Endothelial cell (in vitro differentiated cells): ENCODE results near the gene POLA1. TPM values are rescaled to one million over a fixed set of nuclear protein-coding genes. Genes with fewer than 3 reads are reported as not detected.

Source experiments
- DNase-seq: peaks from one replicate; pipeline ENCODE4 v3.0.0; 2021; ENCODE audit warnings: low spot score
- H3K27ac Mint-ChIP-seq: one replicate; pipeline ENCODE4 v1.8.0; 2021; ENCODE audit warnings: mixed read lengths, inconsistent platforms; ENCODE audit not compliant: unreplicated experiment
- H3K27me3 Mint-ChIP-seq: one replicate; pipeline ENCODE4 v1.8.0; 2021; ENCODE audit warnings: mild to moderate bottlenecking, moderate library complexity, mixed read lengths, inconsistent platforms; ENCODE audit not compliant: unreplicated experiment
- H3K36me3 Mint-ChIP-seq: one replicate; pipeline ENCODE4 v1.8.0; 2021; ENCODE audit warnings: mild to moderate bottlenecking, low read depth, mixed read lengths, inconsistent platforms; ENCODE audit not compliant: unreplicated experiment
- H3K4me1 Mint-ChIP-seq: one replicate; pipeline ENCODE4 v1.8.0; 2021; ENCODE audit warnings: mild to moderate bottlenecking, mixed read lengths, inconsistent platforms; ENCODE audit not compliant: unreplicated experiment
- H3K4me3 Mint-ChIP-seq: one replicate; pipeline ENCODE4 v1.8.0; 2021; ENCODE audit warnings: mild to moderate bottlenecking, mixed read lengths, inconsistent platforms; ENCODE audit not compliant: unreplicated experiment
- H3K9me3 Mint-ChIP-seq: one replicate; pipeline ENCODE4 v1.8.0; 2021; ENCODE audit warnings: mixed read lengths, inconsistent platforms; ENCODE audit not compliant: unreplicated experiment
- CTCF ChIP-seq: fragments of 200-600 bp; sonication (generic); IDR thresholded peaks from one replicate; pipeline ENCODE4 v1.5.0; 2021; ENCODE audit warnings: antibody characterized with exemption; ENCODE audit not compliant: unreplicated experiment
- total RNA-seq: library from RNA; stranded (reverse); fragmentation: NEBNext Ultra II Directional; extraction: Animal tissue kit (Norgen Biotek cat#: 25700); gene quantifications from one replicate; pipeline ENCODE4 v1.2.1, GENCODE V29; 2021; ENCODE audit not compliant: unreplicated experiment

The POLA1 gene
- total RNA-seq, 1 donor from 2014 or later: 12.9 TPM

- H3K27me3 Mint-ChIP-seq: no peaks in the 10 kb centered on the region
- H3K27ac Mint-ChIP-seq: no peak overlapping the region
- DNase-seq: no peak
- H3K4me3 Mint-ChIP-seq: no peak overlapping the region
- TF ChIP-seq CTCF: no peak
- peaks cover 4% of the 10 kb centered on the region for H3K36me3 Mint-ChIP-seq
- no peaks in the 10 kb centered on the region for H3K9me3 Mint-ChIP-seq
- H3K4me1 Mint-ChIP-seq: no peaks in the 10 kb centered on the region
Observed at GRCh38 chrX:24748196-24748595, 54.5 kb downstream of the POLA1 start.

- H3K27me3 Mint-ChIP-seq: no peaks in the 10 kb centered on the region
- DNase-seq: no peak
- H3K4me1 Mint-ChIP-seq: no peaks in the 10 kb centered on the region
- H3K27ac Mint-ChIP-seq: no peak overlapping the region
- no peak for TF ChIP-seq CTCF
- no peaks in the 10 kb centered on the region for H3K9me3 Mint-ChIP-seq
- H3K4me3 Mint-ChIP-seq: no peak overlapping the region
- peaks cover 11% of the 10 kb centered on the region for H3K36me3 Mint-ChIP-seq
Observed at GRCh38 chrX:24759786-24760185, 66.1 kb downstream of the POLA1 start.

GRCh38 chrX:24760363-24761000 lies 66.8 kb downstream of the POLA1 start:
- peaks cover 11% of the 10 kb centered on the region for H3K36me3 Mint-ChIP-seq
- no peak for DNase-seq
- H3K27me3 Mint-ChIP-seq: no peaks in the 10 kb centered on the region
- TF ChIP-seq CTCF: no peak
- H3K4me3 Mint-ChIP-seq: no peak overlapping the region
- H3K27ac Mint-ChIP-seq: no peak overlapping the region
- no peaks in the 10 kb centered on the region for H3K9me3 Mint-ChIP-seq
- no peaks in the 10 kb centered on the region for H3K4me1 Mint-ChIP-seq

- peaks cover 11% of the 10 kb centered on the region for H3K36me3 Mint-ChIP-seq
- H3K4me1 Mint-ChIP-seq: no peaks in the 10 kb centered on the region
- no peaks in the 10 kb centered on the region for H3K9me3 Mint-ChIP-seq
- no peak overlapping the region for H3K27ac Mint-ChIP-seq
- TF ChIP-seq CTCF: no peak
- DNase-seq: no peak
- no peak overlapping the region for H3K4me3 Mint-ChIP-seq
- no peaks in the 10 kb centered on the region for H3K27me3 Mint-ChIP-seq
Observed at GRCh38 chrX:24761306-24761705, 67.6 kb downstream of the POLA1 start.

- Mint-ChIP-seq H3K9me3 (no peaks in the 10 kb centered on the region), H3K27me3 (no peaks in the 10 kb centered on the region), H3K36me3 (peaks cover 11% of the 10 kb centered on the region), H3K4me3 (no peak overlapping the region), H3K27ac (no peak overlapping the region), H3K4me1 (no peaks in the 10 kb centered on the region)
- DNase-seq: no peak
- TF ChIP-seq CTCF: no peak
Observed at GRCh38 chrX:24763989-24764388, 70.3 kb downstream of the POLA1 start.
